Activated CD4-positive, CD25-positive, alpha-beta regulatory T cell treated with anti-CD3 and anti-CD28 coated beads, Interleukin-2, amount 50 U/mL, for 72 hours (primary cell): ENCODE measurements around the gene CBLC.

Experiments used
- DNase-seq: peaks from one replicate; pipeline ENCODE4 v3.0.0; 2021

The CBLC gene

DNA sequence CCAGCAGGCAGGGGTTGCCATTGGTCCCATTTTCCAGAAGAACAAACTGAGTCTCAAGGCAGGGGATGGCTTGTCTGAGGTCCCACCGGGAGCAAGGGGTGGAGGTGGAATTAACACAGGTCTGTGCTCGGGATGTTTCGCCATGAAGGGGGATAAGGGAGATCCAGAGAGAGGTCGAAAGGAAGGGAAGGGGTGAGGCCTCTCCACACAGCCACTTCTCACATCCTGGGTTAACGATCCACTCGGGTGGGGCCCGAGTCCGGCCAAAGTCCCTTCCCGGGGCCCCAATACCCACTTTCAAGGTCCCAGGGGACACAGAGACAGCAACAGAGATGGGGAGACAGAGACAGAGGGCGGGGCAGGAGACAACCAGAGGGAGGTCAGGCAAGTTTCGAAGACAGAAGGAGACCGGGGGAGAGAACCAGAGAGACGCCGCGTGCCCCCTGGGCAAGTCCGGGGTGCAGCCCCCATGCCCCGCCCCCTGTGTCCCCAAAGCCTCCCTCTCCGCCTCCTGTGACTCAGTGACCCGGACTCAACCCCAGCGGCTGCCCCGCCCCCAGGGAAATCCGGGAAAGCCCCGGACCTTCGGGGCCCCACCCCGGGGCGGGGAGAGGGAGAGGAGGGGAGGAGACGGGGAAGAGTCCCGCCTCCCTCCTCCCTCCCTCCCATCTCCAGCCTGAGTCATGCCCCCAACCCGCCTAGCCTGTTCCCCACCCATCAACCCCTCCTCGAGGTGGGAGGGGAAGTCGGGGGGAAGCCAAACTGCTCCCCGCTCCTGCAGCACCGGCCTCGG lies 30.5 kb upstream of the CBLC start:
- DNase-seq = peak; percentile 90

DNA sequence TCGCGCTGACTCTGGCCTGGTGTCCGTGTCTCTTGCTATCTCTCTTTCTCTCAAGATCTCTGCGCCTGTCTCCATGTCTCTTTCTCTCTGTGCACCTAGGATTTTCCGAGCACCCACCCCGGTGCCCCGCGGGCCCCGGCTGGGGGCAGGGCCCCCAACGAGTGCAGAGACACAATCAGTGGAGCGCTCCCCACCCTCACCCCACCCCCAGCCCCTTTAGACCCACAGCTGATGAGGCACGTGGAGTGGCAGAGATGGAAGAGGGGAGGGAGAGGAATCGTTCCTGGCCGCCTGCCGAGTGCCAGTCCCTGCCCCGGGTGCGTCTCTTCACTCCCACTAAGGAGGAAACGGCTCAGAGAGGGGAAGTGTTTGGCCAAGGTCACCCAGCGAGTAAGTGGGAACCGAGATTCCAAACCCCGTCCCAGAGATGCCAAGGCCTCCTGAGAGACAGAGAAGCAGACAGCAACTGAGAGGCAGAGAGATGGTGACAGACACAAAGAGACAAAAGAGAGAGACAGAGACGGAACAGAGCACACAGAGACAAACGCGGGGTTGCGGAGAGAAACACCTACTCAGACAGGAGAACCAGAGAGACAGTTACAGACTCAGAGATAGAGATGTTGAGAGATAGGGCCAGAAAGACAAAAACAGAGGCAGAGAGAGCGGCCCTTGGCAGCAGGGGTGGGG lies 29.8 kb upstream of the CBLC start:
- DNase-seq = peak; percentile 54

DNA sequence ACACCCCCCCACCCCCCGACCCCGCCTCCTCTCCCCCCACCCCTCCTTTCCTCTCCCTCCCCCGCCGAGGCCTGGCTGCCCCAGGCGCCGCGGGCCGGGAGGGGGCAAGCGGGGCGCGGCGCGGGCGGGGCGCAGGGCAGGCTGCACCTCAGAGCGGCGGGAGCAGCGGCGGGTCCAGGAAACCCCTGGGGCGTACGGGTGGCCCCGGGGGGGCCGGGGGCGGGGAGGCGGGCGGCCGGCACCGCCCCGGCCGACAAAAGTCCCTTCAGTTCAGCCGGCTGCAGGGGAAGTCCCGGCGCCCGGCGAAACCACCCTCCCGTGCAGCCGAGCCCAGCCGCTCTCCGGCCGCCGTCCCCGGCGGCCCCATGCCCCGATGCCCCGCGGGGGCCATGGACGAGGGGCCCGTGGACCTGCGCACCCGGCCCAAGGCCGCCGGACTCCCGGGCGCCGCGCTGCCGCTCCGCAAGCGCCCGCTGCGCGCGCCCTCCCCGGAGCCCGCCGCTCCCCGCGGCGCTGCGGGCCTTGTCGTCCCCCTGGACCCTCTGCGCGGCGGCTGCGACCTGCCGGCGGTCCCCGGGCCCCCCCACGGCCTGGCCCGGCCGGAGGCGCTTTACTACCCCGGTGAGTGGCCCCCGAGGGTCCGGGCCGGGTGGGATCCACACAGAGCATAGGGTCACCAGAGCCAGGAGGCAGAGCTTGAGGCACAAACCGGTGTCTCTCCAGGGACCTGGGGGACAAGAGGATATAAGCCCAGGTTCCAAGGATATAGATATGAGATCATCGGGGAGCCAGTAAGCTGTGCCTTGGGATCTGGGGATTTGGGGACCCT lies 29.1 kb upstream of the CBLC start, which contains the start of gene BCL3:
BCL3 (plus strand) TSS at position 283 of the 829 bp plus-strand sequence; CDS start at position 366, 83 bp downstream.
- peak; percentile 79 for DNase-seq

DNA sequence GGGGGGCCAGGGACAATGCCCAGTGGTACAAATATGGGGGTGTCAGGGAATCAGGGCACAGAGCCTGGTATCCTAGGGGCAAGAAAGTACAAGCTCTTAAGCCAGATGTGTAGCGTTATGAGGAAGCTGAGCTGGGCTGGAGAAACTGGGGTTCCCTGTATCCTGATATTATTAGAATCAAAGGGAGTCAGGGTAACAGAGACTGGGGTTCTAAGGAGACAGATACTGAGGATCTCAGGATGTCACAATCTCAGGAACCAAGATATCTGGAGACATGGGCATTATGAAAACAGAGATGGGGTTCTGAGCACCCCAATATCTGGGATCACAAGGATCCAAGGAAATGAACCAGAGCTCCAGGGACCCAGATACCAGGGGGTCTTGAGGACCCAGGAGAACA lies 28.4 kb upstream of the CBLC start:
- no peak for DNase-seq

DNA sequence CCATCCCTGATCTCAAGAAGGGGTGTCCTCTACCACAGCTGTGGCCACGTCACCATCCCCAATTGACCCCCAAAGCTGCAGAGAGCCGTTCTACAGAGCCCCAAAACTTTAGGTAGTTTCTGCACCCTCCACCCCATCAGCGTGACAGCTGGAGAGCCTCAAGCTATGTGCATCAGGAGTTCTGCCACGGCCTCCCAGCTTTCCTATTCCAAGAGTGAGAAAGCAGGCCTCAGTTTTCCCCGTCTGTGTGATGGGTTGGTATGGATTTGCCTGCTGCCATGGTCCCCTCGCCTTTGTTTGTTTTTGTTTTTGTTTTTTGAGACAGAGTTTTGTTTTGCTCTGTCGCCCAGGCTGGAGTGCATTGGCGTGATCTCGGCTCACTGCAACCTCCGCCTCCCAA lies 27.7 kb upstream of the CBLC start:
- no peak for DNase-seq

DNA sequence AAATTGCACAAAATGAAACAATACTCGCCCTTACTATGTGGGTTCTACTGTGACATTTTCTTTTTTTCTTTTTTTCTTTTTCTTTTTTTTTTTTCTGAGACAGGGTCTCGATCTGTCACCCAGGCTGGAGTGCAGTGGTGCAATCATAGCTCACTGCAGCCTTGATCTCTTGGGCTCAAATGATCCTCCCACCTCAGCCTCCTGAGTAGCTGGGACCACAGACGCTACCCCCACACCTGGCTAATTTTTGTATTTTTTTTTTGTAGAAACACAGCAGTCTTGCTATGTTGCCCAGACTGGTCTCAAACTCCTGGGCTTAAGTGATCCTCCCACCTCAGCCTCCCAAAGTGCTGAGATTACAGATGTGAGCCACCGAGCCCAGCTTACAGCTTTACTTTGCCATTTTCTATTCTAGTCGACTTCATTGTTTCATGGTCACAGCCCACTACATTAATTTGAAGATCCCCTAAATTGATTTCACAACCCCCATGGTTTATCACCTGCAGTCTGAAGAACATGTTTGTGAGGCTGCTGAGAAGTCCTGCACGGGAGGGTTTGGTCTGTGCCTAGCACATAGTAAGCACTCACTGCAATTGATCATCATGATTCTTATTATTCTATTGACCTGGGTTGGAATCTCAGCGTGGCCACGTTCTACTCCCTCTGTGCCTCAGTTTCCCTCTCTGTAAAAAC lies 25.4 kb upstream of the CBLC start:
- DNase-seq = no peak

DNA sequence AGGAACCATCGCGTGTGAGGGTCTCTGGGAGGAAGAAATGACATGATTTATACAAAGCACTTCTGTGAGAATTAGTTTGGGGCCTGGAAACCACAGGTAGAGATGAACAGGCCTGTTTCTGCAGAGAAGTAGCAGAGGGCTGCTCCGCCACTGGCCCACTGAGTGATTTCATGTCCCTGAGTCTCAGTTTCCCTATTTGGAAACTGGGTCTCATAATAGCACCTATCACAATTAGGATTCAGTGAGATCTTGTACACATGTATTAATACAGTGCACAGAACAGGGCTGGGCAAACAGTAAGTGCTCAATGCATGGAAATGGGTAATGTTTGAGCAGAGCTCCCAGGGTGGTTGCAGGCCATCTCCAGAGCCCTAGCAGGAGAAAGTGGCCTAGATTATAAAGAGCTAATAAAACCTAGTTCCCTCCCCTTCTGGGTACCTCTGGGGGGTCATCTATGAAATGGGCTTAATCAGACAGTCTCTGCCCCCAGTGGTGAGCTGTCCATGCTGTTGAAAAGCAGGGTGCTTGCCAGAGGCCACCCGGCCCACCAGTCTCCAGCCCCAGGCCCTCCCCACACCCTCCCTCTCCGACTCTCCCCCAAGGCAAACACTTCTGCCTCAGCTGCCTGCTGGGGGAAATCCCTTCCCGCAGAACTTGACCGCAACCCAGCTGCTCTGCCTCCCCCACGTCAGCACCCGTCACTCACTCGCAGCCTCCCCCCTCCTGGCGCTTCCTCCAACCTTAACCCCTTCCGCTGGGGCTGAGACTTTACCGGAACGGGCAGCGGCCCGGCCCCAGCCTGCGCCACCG lies 24.7 kb upstream of the CBLC start:
- peak; percentile 94 for DNase-seq

DNA sequence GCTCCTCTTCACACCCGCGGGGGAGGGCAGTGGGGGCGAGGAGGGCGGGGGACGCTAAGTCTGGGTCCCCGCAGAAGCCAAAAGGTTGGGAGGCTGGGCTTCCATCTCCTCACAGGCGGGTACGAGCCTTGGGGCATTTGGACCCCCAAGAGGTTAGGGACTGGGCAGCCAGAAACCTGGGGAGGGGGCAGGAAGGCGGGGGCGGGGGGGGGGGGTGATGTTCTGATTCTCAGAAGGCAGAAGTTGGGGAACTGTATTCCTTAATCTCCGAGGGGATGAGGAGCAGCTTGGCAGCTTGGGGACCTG lies 24.1 kb upstream of the CBLC start:
- DNase-seq = no peak

DNA sequence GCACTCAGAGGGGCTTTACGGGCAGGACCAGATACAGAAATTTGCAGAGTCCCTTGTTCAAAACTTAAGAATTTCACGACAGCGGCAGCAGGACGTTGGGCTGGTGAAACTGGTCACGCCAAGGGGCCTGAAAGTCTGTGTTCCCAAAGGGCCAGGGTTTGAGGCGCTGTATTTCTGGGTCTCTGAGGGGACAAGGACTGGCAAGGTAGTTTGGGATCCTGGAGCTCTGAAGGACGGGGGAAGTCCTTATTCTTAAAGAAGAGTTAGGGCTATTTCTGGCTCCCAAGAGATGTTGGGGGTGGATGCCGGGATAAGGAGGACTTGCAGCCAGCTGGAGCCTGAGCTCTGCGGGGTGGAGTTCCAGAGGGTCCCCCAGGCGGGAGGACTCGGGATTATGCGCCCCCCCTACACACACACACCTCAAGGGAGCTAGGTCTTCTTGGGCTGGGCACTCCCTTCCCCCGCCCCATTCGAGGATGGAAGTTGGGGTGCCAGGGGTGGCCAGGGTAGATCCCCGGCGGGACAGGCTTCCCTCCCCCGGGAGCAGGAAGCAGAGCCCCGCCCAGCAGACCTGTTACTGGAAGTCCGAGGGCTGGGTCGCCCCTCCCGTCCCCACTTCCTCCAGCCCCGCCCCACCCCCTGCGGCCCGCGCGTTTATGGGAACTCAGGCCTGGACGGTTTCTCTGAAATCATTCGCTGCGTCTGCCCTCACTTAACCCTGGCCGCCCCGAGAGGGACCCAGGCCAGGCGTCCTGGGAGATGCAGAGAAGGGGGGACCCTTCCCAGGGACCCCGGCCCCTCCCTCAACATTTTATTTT lies 23.5 kb upstream of the CBLC start:
- peak; percentile 79 for DNase-seq

DNA sequence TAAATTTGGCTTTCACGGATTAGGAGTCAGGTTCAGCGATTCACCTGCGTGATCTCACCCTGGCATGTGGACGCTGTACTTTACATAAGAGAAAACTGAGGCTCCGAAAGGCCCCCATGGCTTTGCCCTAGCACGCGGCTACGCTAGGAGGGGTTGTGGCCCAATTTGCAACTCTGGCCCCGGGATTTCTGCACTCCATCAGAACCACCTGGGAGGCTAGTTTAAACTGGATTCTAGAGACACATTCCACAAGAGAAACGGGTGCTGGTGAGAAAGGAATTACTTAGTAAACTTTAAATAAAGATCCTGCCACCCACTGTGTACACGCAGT lies 23.0 kb upstream of the CBLC start:
- DNase-seq = no peak

DNA sequence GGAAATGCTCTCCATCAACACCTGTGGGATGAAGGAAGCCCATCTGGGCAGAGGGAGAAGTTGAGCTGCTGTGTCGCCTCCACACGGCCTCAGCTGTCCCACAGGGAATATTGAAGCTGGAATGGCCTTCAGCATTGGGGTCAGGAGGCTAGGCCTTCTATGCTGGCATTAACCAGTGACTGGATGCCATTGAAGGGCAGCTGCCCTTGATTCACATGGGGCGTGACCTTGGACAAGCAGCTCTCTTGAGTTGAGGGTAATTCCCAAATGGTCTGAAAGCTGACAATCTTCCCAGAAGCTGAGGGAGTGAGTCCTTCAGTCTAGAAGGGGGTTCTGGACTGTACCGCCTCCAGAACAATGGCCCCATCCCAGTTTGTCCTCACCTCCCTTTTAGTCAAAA lies 22.5 kb upstream of the CBLC start:
- no peak for DNase-seq

DNA sequence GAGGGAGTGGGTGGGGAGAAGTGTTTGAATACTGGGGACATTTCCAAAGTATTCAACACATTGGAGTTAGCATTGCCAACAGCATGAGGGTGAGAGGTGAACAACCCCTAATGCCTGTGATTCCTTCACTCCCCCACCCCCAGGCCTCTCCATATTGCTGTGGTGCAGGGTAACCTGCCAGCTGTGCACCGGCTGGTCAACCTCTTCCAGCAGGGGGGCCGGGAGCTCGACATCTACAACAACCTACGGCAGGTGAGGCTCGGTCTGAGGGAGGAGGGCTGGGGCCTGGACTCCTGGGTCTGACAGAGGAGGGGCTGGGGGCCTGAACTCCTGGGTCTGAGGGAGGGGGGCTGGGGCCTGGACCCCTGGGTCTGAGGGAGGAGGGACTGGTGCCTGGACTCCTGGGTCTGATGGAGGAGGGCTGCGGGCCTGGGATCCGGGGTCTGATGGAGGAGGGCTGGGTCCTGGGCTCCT lies 21.6 kb upstream of the CBLC start:
- DNase-seq = no peak

DNA sequence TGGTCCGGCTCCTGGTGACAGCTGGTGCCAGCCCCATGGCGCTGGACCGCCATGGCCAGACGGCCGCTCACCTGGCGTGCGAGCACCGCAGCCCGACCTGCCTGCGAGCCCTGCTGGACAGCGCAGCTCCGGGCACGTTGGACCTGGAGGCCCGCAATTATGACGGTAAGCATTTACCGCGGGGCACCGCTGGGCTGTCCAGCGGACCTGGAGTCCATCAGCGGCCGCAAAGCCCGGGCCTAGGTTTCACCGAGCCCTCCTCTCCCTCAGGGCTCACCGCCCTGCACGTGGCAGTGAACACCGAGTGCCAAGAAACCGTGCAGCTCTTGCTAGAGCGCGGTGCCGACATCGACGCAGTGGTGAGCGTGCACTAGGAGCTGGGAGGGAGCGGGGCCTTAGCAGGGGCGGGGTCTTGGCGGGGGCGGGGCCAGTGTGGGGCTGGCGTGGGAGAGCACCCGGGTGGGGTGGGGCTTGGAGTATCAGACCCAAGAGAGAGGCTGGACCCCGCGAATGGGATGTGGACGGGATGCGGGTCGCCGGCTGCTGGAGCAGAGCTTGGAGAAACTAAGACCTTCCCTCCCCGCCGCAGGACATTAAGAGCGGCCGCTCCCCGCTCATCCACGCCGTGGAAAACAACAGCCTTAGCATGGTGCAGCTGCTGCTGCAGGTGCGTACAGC lies 20.5 kb upstream of the CBLC start:
- no peak for DNase-seq

DNA sequence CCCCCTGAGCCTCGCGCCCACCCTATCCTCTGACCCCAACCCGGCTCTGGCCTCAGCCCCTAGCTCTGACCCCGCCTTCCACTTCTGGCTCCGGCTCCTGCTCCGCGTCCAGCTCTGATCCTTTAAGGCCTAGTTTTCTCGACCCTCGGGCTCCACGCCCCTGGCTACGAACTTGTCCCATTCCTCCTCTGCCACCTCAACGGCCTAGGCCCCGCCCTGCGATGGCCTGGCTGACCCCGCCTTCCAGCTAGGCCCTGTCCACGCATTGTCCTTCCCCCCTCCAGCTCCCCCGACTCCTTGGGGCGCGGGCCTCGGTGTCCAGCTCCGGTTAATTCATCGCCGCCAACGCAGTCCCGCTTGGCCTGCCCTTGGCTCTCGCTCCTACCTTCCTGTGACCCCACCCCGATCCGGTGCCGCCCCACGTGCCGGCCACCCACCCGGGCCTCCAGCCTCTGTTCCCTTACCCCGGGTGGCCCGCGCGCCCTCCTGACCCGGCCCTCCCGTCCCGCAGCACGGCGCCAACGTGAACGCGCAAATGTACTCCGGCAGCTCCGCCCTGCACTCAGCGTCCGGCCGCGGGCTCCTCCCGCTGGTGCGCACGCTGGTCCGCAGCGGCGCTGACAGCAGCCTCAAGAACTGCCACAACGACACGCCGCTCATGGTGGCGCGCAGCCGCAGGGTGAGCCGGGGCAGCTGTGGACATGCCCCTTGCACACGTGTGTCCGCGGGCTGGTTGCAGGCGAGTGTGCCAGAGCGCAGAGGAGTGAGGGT lies 19.8 kb upstream of the CBLC start:
- no peak for DNase-seq

DNA sequence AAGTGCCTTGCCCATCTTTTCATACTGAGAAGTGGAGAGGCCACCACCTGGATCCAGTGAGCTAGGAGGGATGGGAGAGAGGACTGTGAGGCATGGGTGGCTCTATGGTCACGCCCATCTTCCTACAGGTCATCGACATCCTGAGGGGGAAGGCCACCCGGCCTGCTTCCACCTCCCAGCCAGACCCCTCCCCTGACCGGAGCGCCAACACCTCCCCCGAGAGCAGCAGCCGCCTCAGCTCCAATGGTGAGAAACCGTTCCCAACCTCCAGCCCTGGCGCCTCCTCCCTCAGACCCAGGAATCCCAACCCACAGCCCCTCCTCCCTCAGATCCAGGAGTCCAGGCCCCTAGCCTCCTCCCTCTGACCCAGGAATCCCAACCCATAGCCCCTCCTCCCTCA lies 19.1 kb upstream of the CBLC start:
- no peak for DNase-seq

DNA sequence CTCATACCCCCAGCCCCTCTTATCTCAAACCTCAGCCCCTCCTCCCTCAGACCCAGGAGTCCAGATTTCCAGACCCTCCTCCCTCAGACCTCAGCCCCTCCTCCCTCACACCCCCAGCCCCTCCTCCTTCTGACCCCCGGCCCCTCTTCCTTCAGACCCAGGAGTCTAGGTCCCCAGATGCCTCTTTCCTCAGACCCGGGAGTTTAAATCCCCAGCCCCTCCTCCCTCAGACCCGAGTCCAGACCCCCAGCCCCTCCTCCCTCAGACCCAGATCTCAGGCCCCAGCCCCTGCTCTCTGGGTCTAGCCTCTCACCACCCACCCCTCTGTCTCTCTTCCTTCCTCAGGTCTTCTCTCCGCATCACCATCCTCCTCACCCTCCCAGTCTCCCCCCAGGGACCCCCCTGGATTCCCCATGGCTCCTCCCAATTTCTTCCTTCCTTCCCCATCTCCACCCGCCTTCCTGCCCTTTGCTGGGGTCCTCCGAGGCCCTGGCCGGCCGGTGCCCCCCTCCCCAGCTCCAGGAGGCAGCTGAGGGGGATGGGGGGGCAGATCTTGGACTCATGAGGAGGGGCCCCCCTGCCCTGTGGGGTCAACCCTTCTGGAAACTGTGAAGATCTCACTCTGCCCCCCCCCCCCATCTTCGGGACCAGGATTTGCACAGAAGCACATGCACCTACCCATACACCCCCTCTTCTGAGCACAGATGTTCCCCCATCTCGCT lies 18.4 kb upstream of the CBLC start:
- no peak for DNase-seq

DNA sequence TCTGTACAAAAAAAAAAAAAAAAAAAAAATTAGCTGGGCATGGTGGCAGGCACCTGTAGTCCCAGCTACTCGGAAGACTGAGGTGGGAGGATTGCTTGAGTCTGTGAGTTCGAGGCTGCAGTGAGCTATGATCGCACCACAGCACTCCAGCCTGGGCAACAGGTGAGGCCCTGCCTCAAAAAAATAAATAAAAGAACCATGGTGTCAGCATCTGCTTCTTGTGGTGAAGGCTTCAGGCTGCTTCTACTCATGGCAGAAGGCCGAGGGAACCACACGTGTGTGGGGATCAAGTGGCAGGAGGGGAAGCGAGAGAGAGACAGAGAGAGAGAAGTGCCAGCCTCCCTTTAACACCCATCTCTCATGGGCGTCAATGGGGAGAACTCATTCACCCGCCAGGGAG lies 15.7 kb upstream of the CBLC start:
- no peak for DNase-seq

DNA sequence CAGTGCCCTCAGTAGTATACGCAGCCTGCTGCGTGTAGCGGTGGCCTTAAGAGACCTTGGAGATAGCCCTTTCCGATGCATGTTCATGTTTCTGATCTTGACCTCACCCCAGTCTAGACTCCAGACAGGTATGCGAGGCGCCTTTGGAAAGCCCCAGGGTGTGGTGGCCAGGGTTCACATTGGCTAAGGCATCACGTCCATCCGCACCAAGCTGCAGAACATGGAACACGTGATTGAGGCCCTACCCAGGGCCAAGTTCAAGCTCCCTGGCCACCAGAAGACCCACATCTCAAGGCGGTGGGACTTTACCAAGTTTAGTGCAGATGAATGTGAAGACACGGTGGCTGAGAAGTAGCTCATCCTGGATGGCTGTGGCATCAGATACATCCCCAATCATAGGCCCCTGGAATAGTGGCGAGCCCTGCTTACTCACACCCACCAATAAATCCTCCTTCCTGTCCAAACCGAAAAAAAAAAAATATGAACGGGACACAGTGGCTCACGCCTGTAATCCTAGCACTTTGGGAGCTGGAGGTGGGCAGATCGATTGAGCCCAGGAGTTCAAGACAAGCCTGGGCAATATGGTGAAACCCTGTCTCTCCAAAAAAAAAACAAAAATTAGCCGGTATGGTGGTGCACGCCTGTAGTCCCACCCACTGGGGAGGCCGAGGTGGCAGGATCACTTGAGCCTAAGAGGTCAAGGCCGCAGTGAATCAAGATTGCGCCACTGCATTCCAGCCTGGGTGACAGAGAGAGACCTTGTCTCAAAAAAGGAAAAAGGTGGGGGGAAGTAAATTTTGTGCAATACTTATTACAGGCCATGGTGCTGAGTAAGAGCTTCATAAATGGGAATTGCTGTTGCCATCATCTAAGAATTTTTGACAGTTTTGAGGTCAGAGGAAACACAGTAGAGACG lies 12.4 kb upstream of the CBLC start:
- no peak for DNase-seq
